ENCODE results near the gene MFSD6L. TPM values are rescaled to one million over a fixed set of nuclear protein-coding genes. Genes with fewer than 3 reads are reported as not detected.

Gene MFSD6L
- total and polyA plus RNA-seq, 12 donors, result 0.03 to 0.28 (median 0.15) TPM; not detected in 7

DNA sequence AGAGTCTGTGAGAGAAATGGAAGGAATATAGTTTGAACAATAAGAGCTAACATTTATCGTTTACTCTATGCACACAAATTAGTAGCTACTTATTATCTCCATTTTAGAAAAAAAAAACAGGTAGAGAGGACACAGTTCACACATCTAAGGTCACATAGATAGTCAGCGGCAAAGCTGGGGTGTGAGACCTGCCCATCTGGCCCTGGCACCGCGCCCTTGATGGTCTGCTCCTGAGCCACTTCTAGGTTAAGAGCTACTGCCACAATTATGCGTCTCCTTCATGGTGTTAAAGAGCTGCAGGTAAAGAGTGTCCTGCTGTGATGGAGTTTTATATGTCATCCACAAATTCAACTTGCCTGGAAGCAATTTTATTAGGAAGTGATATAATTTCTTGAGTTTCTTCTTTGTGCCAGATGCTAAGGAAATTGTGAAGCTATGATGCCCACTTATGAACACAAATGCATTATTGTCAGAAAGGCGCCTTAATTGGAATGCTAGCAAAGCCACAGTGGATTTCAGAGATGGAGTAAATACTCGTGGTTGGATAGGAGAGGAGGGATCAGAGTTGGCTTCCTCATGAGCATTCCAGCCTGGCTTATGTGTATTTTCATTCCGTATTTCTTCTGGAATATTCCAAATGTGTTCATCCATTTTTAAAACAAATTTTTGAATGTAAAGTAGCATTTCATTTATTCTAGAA lies 21.3 kb upstream of the MFSD6L start:
- intact Hi-C loops (cut with DNase I), result no loop called here
- DNase-seq, result no peak
- peaks cover 0 to 32% (median 0%) of the 10 kb centered on the region in 9 donors for H3K36me3 ChIP-seq
- peaks cover 0 to 16% (median 0%) of the 10 kb centered on the region in 11 donors for H3K9me3 ChIP-seq
- H3K27me3 ChIP-seq, result no peaks in the 10 kb centered on the region
- no peak for ATAC-seq
- H3K4me3 ChIP-seq, result no peak overlapping the region
- no peak overlapping the region for H3K27ac ChIP-seq
- 81% methylated on average over 8 of the region's 8 CpGs for WGBS, 2 donors
- no peak for TF ChIP-seq CTCF (IDR thresholded peaks at IDR 0.05)
- H3K4me1 ChIP-seq, result no peaks in the 10 kb centered on the region

DNA sequence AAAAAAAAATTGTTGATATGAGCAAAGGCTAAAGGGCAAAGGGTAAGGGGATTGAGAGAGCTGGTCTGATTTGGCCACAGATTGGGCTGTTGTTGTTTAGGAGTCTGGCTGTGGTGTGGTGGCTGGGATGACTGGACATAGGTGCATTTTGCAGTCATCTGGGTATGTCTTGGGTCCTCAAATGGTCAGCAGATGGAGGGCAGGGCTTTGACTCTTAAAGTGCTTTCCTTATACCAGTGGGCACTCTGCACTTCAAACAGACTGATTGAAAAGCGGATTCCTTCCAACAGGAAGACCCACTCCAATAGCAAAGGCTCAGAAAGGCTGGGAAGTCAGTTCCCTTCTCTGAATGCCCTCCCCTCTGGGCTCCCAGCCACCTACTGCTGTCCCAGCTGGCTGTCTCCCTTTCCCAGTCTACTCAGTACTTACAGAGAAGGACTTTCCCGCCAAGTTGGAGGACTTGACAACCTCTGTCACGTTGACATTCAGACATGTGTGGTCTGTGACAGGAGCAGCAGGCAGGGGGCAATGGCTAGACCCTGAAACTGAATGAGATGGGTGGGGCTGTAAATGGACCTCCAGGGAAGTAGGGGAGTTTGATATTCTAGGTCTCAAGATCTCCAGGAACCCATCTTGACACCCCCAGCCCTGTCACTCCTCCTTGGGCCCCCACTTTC lies 19.6 kb upstream of the MFSD6L start:
- ATAC-seq (no peak), DNase-seq (no peak)
- Histone ChIP-seq H3K4me3 (no peak overlapping the region), H3K4me1 (no peaks in the 10 kb centered on the region), H3K9me3 (peaks cover 0 to 3% (median 0%) of the 10 kb centered on the region in 11 donors), H3K27ac (no peak overlapping the region), H3K36me3 (peaks cover 0 to 35% (median 0%) of the 10 kb centered on the region in 9 donors), H3K27me3 (no peaks in the 10 kb centered on the region)
- intact Hi-C loops (cut with DNase I), result no loop called here
- WGBS, 2 donors, result 31 to 41% methylated on average over 3 of the region's 3 CpGs
- TF ChIP-seq CTCF (IDR thresholded peaks at IDR 0.05), result no peak

- DNase-seq (no peak), ATAC-seq (no peak)
- peaks cover 0 to 6% (median 0%) of the 10 kb centered on the region in 11 donors for H3K9me3 ChIP-seq
- H3K4me1 ChIP-seq, result no peaks in the 10 kb centered on the region
- intact Hi-C loops (cut with DNase I), result no loop called here
- H3K27me3 ChIP-seq, result no peaks in the 10 kb centered on the region
- 91 to 92% methylated on average over 8 of the region's 8 CpGs for WGBS, 2 donors
- no peak overlapping the region for H3K4me3 ChIP-seq
- H3K36me3 ChIP-seq, result peaks cover 0 to 29% (median 0%) of the 10 kb centered on the region in 9 donors
- TF ChIP-seq CTCF (IDR thresholded peaks at IDR 0.05), result no peak
- no peak overlapping the region for H3K27ac ChIP-seq
These were observed 18.9 kb upstream of the MFSD6L start for GRCh38 chr17:8818047-8818446.

- no peak for DNase-seq
- peak overlapping the region in 2 of 10 donors; percentile 9 to 82 for H3K27ac ChIP-seq
- TF ChIP-seq CTCF (IDR thresholded peaks at IDR 0.05), result no peak
- H3K4me3 ChIP-seq, result no peak overlapping the region
- peak in 5 of 8 donors; percentile 17 to 48 (median 20) for ATAC-seq
- peaks cover 0 to 28% (median 0%) of the 10 kb centered on the region in 9 donors for H3K36me3 ChIP-seq
- 78 to 85% methylated on average over 4 of the region's 4 CpGs for WGBS, 2 donors
- intact Hi-C loops (cut with DNase I), result loop anchor here in 4 of 10 donors (5.0 to 10.0 kb wide), 2 partner anchors 85 to 88 kb away; no protein-coding TSS in a partner anchor
- H3K9me3 ChIP-seq, result peaks cover 0 to 25% (median 0%) of the 10 kb centered on the region in 11 donors
- peaks cover 0 to 15% (median 0%) of the 10 kb centered on the region in 9 donors for H3K4me1 ChIP-seq
- no peaks in the 10 kb centered on the region for H3K27me3 ChIP-seq
These were observed 7.9 kb upstream of the MFSD6L start for GRCh38 chr17:8806926-8807550.
